K562 (cell line): ENCODE measurements around the gene CCSER1. TPM values are rescaled to one million over a fixed set of nuclear protein-coding genes. Genes with fewer than 3 reads are reported as not detected.

Experiments used
- ATAC-seq: fragments of 200-7000 bp; cut with Tn5 transposase; 3 replicates; pipeline ENCODE4 v1.9.1; 2020; ENCODE audit warnings: moderate library complexity
- BruUV-seq: library from RNA; stranded (reverse); fragments of 400-500 nt; replicated peaks from 2 replicates; lab custom pipeline; 2021; lab: Mats Ljungman, UMichigan
- CTCF ChIA-PET: fragments of 300-600 bp; formaldehyde crosslinking; extraction: SDS; loops from one replicate; lab custom pipeline; 2021; ENCODE audit warnings: low intra/inter-chr PET ratio; lab: Yijun Ruan, JAX
- POLR2A ChIA-PET: fragments of 300-600, 350-650 bp; sonication (Branson Sonifier 250); formaldehyde crosslinking; extraction: SDS; loops from one replicate; lab custom pipeline; 2021; ENCODE audit warnings: antibody characterized with exemption, inconsistent platforms; lab: Yijun Ruan, JAX
- DNase-seq, 4 experiments: peaks; one replicate each; pipeline versions ENCODE4 v3.0.0 to v3.0.0-alpha.2; 2011 to 2018; ENCODE audit warnings: low spot score in 3 of 4, mixed read lengths in 3 of 4; ENCODE audit errors: extremely low read depth in 1 of 4
- FAIRE-seq: peaks from 2 replicates; lab custom pipeline; 2011; peaks lifted over from hg19 to GRCh38; lab: Jason Lieb, UNC
- H2AFZ ChIP-seq: 2 replicates; pipeline ENCODE4 v1.6.0; 2011; ENCODE audit warnings: low read depth, low read length, control low read depth, inconsistent platforms
- H3K27ac ChIP-seq: fragments of 200-600 bp; 3 replicates; pipeline ENCODE4 v1.8.0; 2011; ENCODE audit warnings: low read depth, mild to moderate bottlenecking, control low read depth, inconsistent platforms, low read length, moderate library complexity, mixed read lengths; ENCODE audit errors: extremely low read depth
- H3K27me3 ChIP-seq, 2 experiments: fragments of 300-600 bp in 1 of 2; 2 replicates in 1 of 2; 3 replicates in 1 of 2; pipeline versions ENCODE4 v1.6.0 to v1.8.0; 2011; ENCODE audit warnings: inconsistent platforms in 2 of 2, low read length in 2 of 2, mild to moderate bottlenecking in 1 of 2, mixed read lengths in 1 of 2, moderate library complexity in 1 of 2; ENCODE audit not compliant: control insufficient read depth in 2 of 2, insufficient read depth in 2 of 2
- H3K36me3 ChIP-seq: fragments of 300-600 bp; 3 replicates; pipeline ENCODE4 v1.8.0; 2011; ENCODE audit warnings: mild to moderate bottlenecking, low read length, inconsistent platforms; ENCODE audit not compliant: control insufficient read depth, insufficient read depth
- H3K4me1 ChIP-seq, 2 experiments: fragments of 200-600 bp in 1 of 2; replicated peaks in 1 of 2; 2 replicates in 1 of 2; 3 replicates in 1 of 2; pipeline versions ENCODE4 v1.5.1 to v1.8.0; 2011; ENCODE audit warnings: inconsistent platforms in 2 of 2, low read length in 2 of 2, mild to moderate bottlenecking in 1 of 2, mixed read lengths in 1 of 2, moderate library complexity in 1 of 2; ENCODE audit not compliant: control insufficient read depth in 2 of 2, insufficient read depth in 2 of 2
- H3K4me2 ChIP-seq: 2 replicates; pipeline ENCODE4 v1.6.1; 2011; ENCODE audit warnings: low read length, control low read depth, inconsistent platforms, mixed read lengths; ENCODE audit not compliant: insufficient read depth
- H3K4me3 ChIP-seq: fragments of 200-600 bp; sonication (generic), shearing (Covaris generic); 2 replicates; pipeline ENCODE4 v1.5.1; 2016; ENCODE audit warnings: control low read depth, inconsistent platforms
- H3K79me2 ChIP-seq: fragments of 200-600 bp; 3 replicates; pipeline ENCODE4 v1.8.0; 2011; ENCODE audit warnings: low read length, inconsistent platforms; ENCODE audit not compliant: control insufficient read depth, insufficient read depth
- H3K9ac ChIP-seq, 2 experiments: 2 replicates each; pipeline versions ENCODE4 v1.6.0 to v1.6.1; 2011; ENCODE audit warnings: low read depth in 2 of 2, low read length in 2 of 2, control low read depth in 1 of 2, inconsistent platforms in 1 of 2, mild to moderate bottlenecking in 1 of 2, mixed read lengths in 1 of 2; ENCODE audit not compliant: insufficient read depth in 1 of 2
- H3K9me1 ChIP-seq: one replicate; pipeline ENCODE4 v1.6.0; 2011; ENCODE audit warnings: inconsistent platforms, mild to moderate bottlenecking, low read length, moderate library complexity; ENCODE audit not compliant: control insufficient read depth, insufficient read depth
- H3K9me3 ChIP-seq: replicated peaks from 2 replicates; pipeline ENCODE4 v1.5.1; 2011; ENCODE audit warnings: low read depth, low read length, inconsistent platforms; ENCODE audit not compliant: control insufficient read depth, insufficient read depth
- H4K20me1 ChIP-seq: replicated peaks from 2 replicates; pipeline ENCODE4 v1.6.1; 2011; ENCODE audit warnings: low read length, inconsistent platforms, mixed read lengths; ENCODE audit not compliant: control insufficient read depth, insufficient read depth
- BHLHE40 ChIP-seq: IDR thresholded peaks from 2 replicates; pipeline ENCODE4 v1.6.1; 2011; ENCODE audit warnings: low read length, improper control_type of control experiment
- DNMT1 ChIP-seq: fragments of 450-650 bp; IDR thresholded peaks from 2 replicates; pipeline ENCODE4 v1.6.1; 2016; ENCODE audit warnings: antibody characterized with exemption, mild to moderate bottlenecking
- EHMT2 ChIP-seq: fragments of 450-650 bp; IDR thresholded peaks from 2 replicates; pipeline ENCODE4 v1.6.1; 2018; ENCODE audit warnings: antibody characterized with exemption
- ETV5 ChIP-seq: sonication (generic); formaldehyde crosslinking; IDR thresholded peaks from 2 replicates; pipeline ENCODE4 v1.4.0; 2020; ENCODE audit warnings: low read depth, mild to moderate bottlenecking, missing genetic modification reagents
- EZH2 ChIP-seq: IDR thresholded peaks from 2 replicates; pipeline ENCODE4 v1.6.1; 2012; ENCODE audit warnings: low read depth, mild to moderate bottlenecking, inconsistent platforms, low read length, borderline replicate concordance
- FOS ChIP-seq: IDR thresholded peaks from 3 replicates; pipeline ENCODE4 v1.6.1; 2011; ENCODE audit not compliant: insufficient read length; ENCODE audit errors: extremely low read depth
- GATA2 ChIP-seq: sonication (generic); formaldehyde crosslinking; IDR thresholded peaks from 2 replicates; pipeline ENCODE4 v1.4.0; 2020; ENCODE audit warnings: mild to moderate bottlenecking, missing genetic modification reagents
- LARP7 ChIP-seq: fragments of 450-650 bp; IDR thresholded peaks from 2 replicates; pipeline ENCODE4 v1.6.1; 2016
- MLX ChIP-seq, 2 experiments: fragments of 450-650 bp in 1 of 2; sonication (generic) in 1 of 2; formaldehyde crosslinking; conservative IDR thresholded peaks; 2 replicates each; pipeline versions ENCODE4 v1.4.0 to v1.8.1; 2020 to 2022; ENCODE audit warnings: mild to moderate bottlenecking in 1 of 2, missing genetic modification reagents in 1 of 2
- RCOR1 ChIP-seq, 2 experiments: IDR thresholded peaks; 2 replicates each; pipeline ENCODE4 v1.6.1; 2012; ENCODE audit warnings: low read depth in 2 of 2, low read length in 2 of 2, borderline replicate concordance in 1 of 2, improper control_type of control experiment in 1 of 2
- SIRT6 ChIP-seq: IDR thresholded peaks from one replicate; pipeline ENCODE4 v1.6.1; 2012; ENCODE audit warnings: low read depth, mild to moderate bottlenecking, control low read depth, inconsistent platforms, low read length, moderate library complexity
- ZBTB12 ChIP-seq: fragments of 250-450 bp; sonication (Bioruptor Pico); IDR thresholded peaks from 2 replicates; pipeline ENCODE4 v1.4.0; 2020
- ZNF511 ChIP-seq: sonication (generic); formaldehyde crosslinking; IDR thresholded peaks from 2 replicates; pipeline ENCODE4 v1.8.0; 2022; ENCODE audit warnings: mild to moderate bottlenecking, missing genetic modification reagents
- ZNF77 ChIP-seq: fragments of 250-450 bp; sonication (Bioruptor Pico); IDR thresholded peaks from 2 replicates; pipeline ENCODE4 v1.5.0; 2020
- WGBS: fragments of 100-300 bp; shearing (Covaris generic); methylation state at CpG from one replicate; pipeline ENCODE4 v1.1.6; 2016; ENCODE audit warnings: low coverage, mixed read lengths; ENCODE audit not compliant: insufficient coverage; ENCODE audit errors: missing lambda C conversion rate; 5-methylcytosine and 5-hydroxymethylcytosine counted together
- in situ Hi-C: fragments of 300-500 bp; cut with MboI; formaldehyde crosslinking; loops from 4 replicates; pipeline ENCODE4 v1.15.0; 2018; ENCODE audit warnings: inconsistent platforms, mixed read lengths
- intact Hi-C: fragments of 100-400 bp; cut with micrococcal nuclease; formaldehyde crosslinking; loops from 2 replicates; pipeline ENCODE4 v1.14.2; 2022
- polyA plus RNA-seq, 8 experiments: library from polyadenylated mRNA; depleted of rRNA in 4 of 8; stranded (reverse) in 5 of 8; unstranded in 3 of 8; fragments of >200 nt; fragmentation: Nextera tagmentation in 2 of 8; fragmentation: Illumina TruSeq in 1 of 8; extraction: Ambion mirVana in 2 of 8; extraction: Trizol in 1 of 8; gene quantifications; 2 replicates each; pipeline versions ENCODE4 v1.2.1 to v1.2.3, GENCODE V29; 2011 to 2014; ENCODE audit warnings: inconsistent platforms in 1 of 8, missing spikeins in 1 of 8
- total RNA-seq, 7 experiments: library from RNA; depleted of rRNA in 6 of 7; stranded (reverse); fragments of >200 nt in 6 of 7; fragmentation: Illumina TruSeq in 2 of 7; extraction: Trizol in 2 of 7; gene quantifications; 2 replicates each; pipeline versions ENCODE4 v1.2.1 to v1.2.3, GENCODE V29; 2011 to 2021; ENCODE audit warnings: low replicate concordance in 1 of 7

CCSER1 gene
- total and polyA plus RNA-seq, 9 of the 15 experiments (the other 6 are each of a cell fraction or from before 2014, with no cell fraction given): not detected

DNA sequence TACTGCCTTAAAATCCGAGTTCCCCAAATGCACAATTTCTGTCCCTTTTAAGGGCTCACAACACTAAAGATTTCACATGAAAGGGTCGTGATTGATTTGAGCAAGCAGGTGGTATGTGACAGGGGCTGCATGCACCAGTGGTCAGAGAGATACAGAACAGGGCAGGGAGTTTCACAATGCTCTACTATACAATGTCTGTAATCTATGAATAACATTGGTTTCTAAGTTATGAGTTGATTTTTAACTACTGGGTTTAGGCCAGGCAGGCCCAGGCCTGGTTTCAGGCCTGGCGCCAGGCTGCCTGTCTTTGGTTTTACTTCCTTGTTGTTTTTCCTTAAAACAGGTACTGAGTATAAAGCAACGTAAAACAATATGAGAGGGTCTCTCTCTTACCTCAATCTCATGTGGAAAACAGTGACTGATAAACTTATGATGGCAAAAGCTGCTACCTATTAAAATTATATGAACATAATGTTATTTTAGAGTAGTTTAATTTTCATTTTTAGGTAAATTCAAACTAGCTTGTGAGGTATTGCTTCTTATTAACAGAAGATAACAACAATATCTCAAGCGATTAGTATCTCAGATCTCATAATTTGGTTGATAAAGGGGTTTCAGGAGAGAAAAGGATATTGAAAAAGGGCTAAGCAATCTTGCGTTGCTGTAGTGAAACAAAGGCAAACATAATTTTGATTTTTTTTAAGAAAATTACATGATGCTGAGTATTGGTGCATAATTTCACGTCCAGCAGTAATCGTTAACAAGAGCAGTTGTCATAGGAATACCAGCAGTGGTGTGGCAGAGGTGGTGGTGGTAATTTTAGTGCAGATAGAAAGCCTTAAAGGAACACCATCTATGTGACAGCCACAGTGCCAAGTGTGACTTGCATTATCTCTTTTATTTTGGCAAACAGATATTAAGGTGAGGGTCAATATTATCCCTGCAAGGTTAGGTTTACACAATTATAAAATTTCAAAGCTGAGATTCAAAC lies 1232.1 kb downstream of the CCSER1 start:
- BruUV-seq: no TSS peak
- 0% methylated on average over 8 of the region's 8 CpGs for WGBS

More for the DNA sequence above, 1232.1 kb downstream of the CCSER1 start:
- H3K4me3 ChIP-seq: no peak overlapping the region
- no peak overlapping the region for H3K27ac ChIP-seq
- TF ChIP-seq MLX (CRISPR knock-in tag; conservative IDR thresholded peaks at IDR 0.05) (no peak), EZH2 (no peak), LARP7 (no peak), ZNF77 (CRISPR knock-in tag) (no peak), ZBTB12 (CRISPR knock-in tag) (no peak), ETV5 (CRISPR knock-in tag) (no peak), GATA2 (CRISPR knock-in tag) (no peak), BHLHE40 (no peak), ZNF511 (CRISPR knock-in tag) (no peak), EHMT2 (no peak), DNMT1 (no peak), RCOR1 (IDR thresholded peaks at IDR 0.05; ENCODE audit: borderline replicate concordance in 1 of 2, low read depth in 2 of 2, low read length in 2 of 2) (no peak), FOS (no peak), SIRT6 (no peak)
- in situ Hi-C loops (no loop called here), intact Hi-C loops (no loop called here)
- no peaks in the 10 kb centered on the region for H3K79me2 ChIP-seq
- no peaks in the 10 kb centered on the region for H3K4me1 ChIP-seq
- no peaks in the 10 kb centered on the region for H3K36me3 ChIP-seq
- ChIA-PET POLR2A (no interaction called here), CTCF (no interaction called here)
- DNase-seq (no peak), FAIRE-seq (no peak), ATAC-seq (no peak)
- H3K27me3 ChIP-seq: no peaks in the 10 kb centered on the region
- no peaks in the 10 kb centered on the region for H3K9me1 ChIP-seq
- no peak overlapping the region for H3K9ac ChIP-seq
- no peak overlapping the region for H3K4me2 ChIP-seq
- H2AFZ ChIP-seq: no peak overlapping the region
- H4K20me1 ChIP-seq: no peaks in the 10 kb centered on the region
- no peaks in the 10 kb centered on the region for H3K9me3 ChIP-seq
